ENCODE measurements around the gene CNTNAP2.

DNA sequence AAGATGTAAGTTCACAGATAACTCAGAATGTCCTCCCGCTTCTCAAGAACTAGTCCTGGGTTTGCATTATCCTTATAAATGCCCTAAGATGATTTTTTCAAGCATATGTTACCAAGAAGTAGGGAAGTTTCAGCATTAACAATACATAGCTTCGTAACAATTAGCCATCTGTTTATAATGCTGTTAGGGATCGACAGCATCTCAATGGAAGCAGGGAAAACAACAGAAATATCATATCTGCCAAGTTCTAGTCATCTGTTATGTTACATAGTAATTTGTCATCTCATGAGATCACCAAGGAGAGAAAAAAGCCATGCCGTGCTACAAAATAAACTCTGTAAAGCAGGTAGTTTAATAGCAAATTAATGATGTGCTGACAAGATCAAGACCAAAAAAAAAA is 1742.4 kb downstream of the CNTNAP2 start:
- no peak for TF ChIP-seq POLR2A (IDR thresholded peaks at IDR 0.05)
- TF ChIP-seq, protein P1, sequence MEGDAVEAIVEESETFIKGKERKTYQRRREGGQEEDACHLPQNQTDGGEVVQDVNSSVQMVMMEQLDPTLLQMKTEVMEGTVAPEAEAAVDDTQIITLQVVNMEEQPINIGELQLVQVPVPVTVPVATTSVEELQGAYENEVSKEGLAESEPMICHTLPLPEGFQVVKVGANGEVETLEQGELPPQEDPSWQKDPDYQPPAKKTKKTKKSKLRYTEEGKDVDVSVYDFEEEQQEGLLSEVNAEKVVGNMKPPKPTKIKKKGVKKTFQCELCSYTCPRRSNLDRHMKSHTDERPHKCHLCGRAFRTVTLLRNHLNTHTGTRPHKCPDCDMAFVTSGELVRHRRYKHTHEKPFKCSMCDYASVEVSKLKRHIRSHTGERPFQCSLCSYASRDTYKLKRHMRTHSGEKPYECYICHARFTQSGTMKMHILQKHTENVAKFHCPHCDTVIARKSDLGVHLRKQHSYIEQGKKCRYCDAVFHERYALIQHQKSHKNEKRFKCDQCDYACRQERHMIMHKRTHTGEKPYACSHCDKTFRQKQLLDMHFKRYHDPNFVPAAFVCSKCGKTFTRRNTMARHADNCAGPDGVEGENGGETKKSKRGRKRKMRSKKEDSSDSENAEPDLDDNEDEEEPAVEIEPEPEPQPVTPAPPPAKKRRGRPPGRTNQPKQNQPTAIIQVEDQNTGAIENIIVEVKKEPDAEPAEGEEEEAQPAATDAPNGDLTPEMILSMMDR (IDR thresholded peaks at IDR 0.05), result no peak

All from lower leg skin (tissue), 3 donors.